ENCODE data around the gene LRWD1. TPM values are rescaled to one million over a fixed set of nuclear protein-coding genes. Genes with fewer than 3 reads are reported as not detected.
"Not testable (repeated sequence)": the region's sequence is repeated elsewhere in the genome, so short reads cannot be mapped to it uniquely, and the experiment has no call there.

The LRWD1 gene
- total RNA-seq, 2 experiments from 2014 or later: 9.4 to 11.0 TPM

- H3K27me3 Mint-ChIP-seq (ENCODE audit: low read depth): no peaks in the 10 kb centered on the region
- peaks cover 6% of the 10 kb centered on the region for H3K36me3 Mint-ChIP-seq (ENCODE audit: low read depth)
- DNase-seq: no peak
- H3K4me3 Mint-ChIP-seq: no peak overlapping the region
- CTCF ChIA-PET: no interaction called here
- no peak overlapping the region for H3K27ac Mint-ChIP-seq
- intact Hi-C loops (cut with micrococcal nuclease): no loop called here
- H3K4me1 Mint-ChIP-seq (ENCODE audit: low read depth): peaks cover 1% of the 10 kb centered on the region
- H3K9me3 Mint-ChIP-seq: no peaks in the 10 kb centered on the region
Observed at GRCh38 chr7:102446387-102447156, 18.2 kb upstream of the LRWD1 start.

- Mint-ChIP-seq H3K36me3 (ENCODE audit: low read depth) (peaks cover 5% of the 10 kb centered on the region), H3K4me3 (no peak overlapping the region), H3K4me1 (ENCODE audit: low read depth) (no peaks in the 10 kb centered on the region), H3K9me3 (no peaks in the 10 kb centered on the region), H3K27ac (no peak overlapping the region), H3K27me3 (ENCODE audit: low read depth) (no peaks in the 10 kb centered on the region)
- no peak for DNase-seq
- intact Hi-C loops (cut with micrococcal nuclease): no loop called here
- CTCF ChIA-PET: interaction anchor here (1.8 kb wide), 1 partner anchor 35 kb away, joined by 9 read pairs; no protein-coding TSS in a partner anchor
Observed at GRCh38 chr7:102447311-102447710, 17.5 kb upstream of the LRWD1 start.

- intact Hi-C loops (cut with micrococcal nuclease): no loop called here
- no peak overlapping the region for H3K27ac Mint-ChIP-seq
- peaks cover 5% of the 10 kb centered on the region for H3K36me3 Mint-ChIP-seq (ENCODE audit: low read depth)
- CTCF ChIA-PET: interaction anchor here (0.8 to 2.6 kb wide), 5 partner anchors 14 to 52 kb away, joined by 3 to 16 read pairs (median 4); no protein-coding TSS in a partner anchor
- no peak for DNase-seq
- H3K4me1 Mint-ChIP-seq (ENCODE audit: low read depth): no peaks in the 10 kb centered on the region
- H3K9me3 Mint-ChIP-seq: no peaks in the 10 kb centered on the region
- no peaks in the 10 kb centered on the region for H3K27me3 Mint-ChIP-seq (ENCODE audit: low read depth)
- H3K4me3 Mint-ChIP-seq: no peak overlapping the region
Observed at GRCh38 chr7:102449136-102449535, 15.6 kb upstream of the LRWD1 start.

GRCh38 chr7:102450242-102450641 lies 14.5 kb upstream of the LRWD1 start:
- Mint-ChIP-seq H3K9me3 (no peaks in the 10 kb centered on the region), H3K27me3 (ENCODE audit: low read depth) (no peaks in the 10 kb centered on the region), H3K4me1 (ENCODE audit: low read depth) (no peaks in the 10 kb centered on the region), H3K27ac (no peak overlapping the region), H3K36me3 (ENCODE audit: low read depth) (peaks cover 2% of the 10 kb centered on the region), H3K4me3 (no peak overlapping the region)
- CTCF ChIA-PET: interaction anchor here (0.6 to 2.6 kb wide), 7 partner anchors 24 to 59 kb away, joined by 3 to 16 read pairs (median 4); no protein-coding TSS in a partner anchor
- intact Hi-C loops (cut with micrococcal nuclease): loop anchor here (1.0 kb wide), 3 partner anchors 38 to 171 kb away; no protein-coding TSS in a partner anchor
- peak; percentile 63 for DNase-seq

GRCh38 chr7:102451371-102452054 lies 13.3 kb upstream of the LRWD1 start:
- Mint-ChIP-seq H3K9me3 (no peaks in the 10 kb centered on the region), H3K4me3 (no peak overlapping the region), H3K4me1 (ENCODE audit: low read depth) (no peaks in the 10 kb centered on the region), H3K27ac (no peak overlapping the region), H3K27me3 (ENCODE audit: low read depth) (no peaks in the 10 kb centered on the region), H3K36me3 (ENCODE audit: low read depth) (peaks cover 2% of the 10 kb centered on the region)
- CTCF ChIA-PET: interaction anchor here (0.6 to 1.8 kb wide), 4 partner anchors 36 to 53 kb away, joined by 5 to 12 read pairs (median 6); no protein-coding TSS in a partner anchor
- DNase-seq: no peak
- intact Hi-C loops (cut with micrococcal nuclease): no loop called here

GRCh38 chr7:102452451-102452850 lies 12.3 kb upstream of the LRWD1 start:
- Mint-ChIP-seq H3K36me3 (ENCODE audit: low read depth) (peaks cover 2% of the 10 kb centered on the region), H3K27me3 (ENCODE audit: low read depth) (no peaks in the 10 kb centered on the region), H3K9me3 (no peaks in the 10 kb centered on the region), H3K27ac (no peak overlapping the region), H3K4me3 (no peak overlapping the region), H3K4me1 (ENCODE audit: low read depth) (no peaks in the 10 kb centered on the region)
- intact Hi-C loops (cut with micrococcal nuclease): no loop called here
- CTCF ChIA-PET: interaction anchor here (0.6 to 1.3 kb wide), 3 partner anchors 15 to 125 kb away, joined by 4 to 6 read pairs (median 4); no protein-coding TSS in a partner anchor
- DNase-seq: no peak

- DNase-seq: no peak
- intact Hi-C loops (cut with micrococcal nuclease): no loop called here
- H3K36me3 Mint-ChIP-seq (ENCODE audit: low read depth): peaks cover 2% of the 10 kb centered on the region
- CTCF ChIA-PET: interaction anchor here (1.1 kb wide), 1 partner anchor 14 kb away, joined by 4 read pairs; no protein-coding TSS in a partner anchor
- no peak overlapping the region for H3K4me3 Mint-ChIP-seq
- H3K4me1 Mint-ChIP-seq (ENCODE audit: low read depth): no peaks in the 10 kb centered on the region
- no peak overlapping the region for H3K27ac Mint-ChIP-seq
- no peaks in the 10 kb centered on the region for H3K9me3 Mint-ChIP-seq
- H3K27me3 Mint-ChIP-seq (ENCODE audit: low read depth): no peaks in the 10 kb centered on the region
Observed at GRCh38 chr7:102453319-102453718, 11.5 kb upstream of the LRWD1 start.

GRCh38 chr7:102454468-102454867 lies 10.3 kb upstream of the LRWD1 start:
- H3K4me3 Mint-ChIP-seq: no peak overlapping the region
- no peaks in the 10 kb centered on the region for H3K4me1 Mint-ChIP-seq (ENCODE audit: low read depth)
- no peaks in the 10 kb centered on the region for H3K27me3 Mint-ChIP-seq (ENCODE audit: low read depth)
- intact Hi-C loops (cut with micrococcal nuclease): no loop called here
- no peak for DNase-seq
- CTCF ChIA-PET: interaction anchor here (0.8 to 1.1 kb wide), 2 partner anchors 13 to 42 kb away, joined by 3 to 5 read pairs; no protein-coding TSS in a partner anchor
- H3K9me3 Mint-ChIP-seq: no peaks in the 10 kb centered on the region
- no peak overlapping the region for H3K27ac Mint-ChIP-seq
- no peaks in the 10 kb centered on the region for H3K36me3 Mint-ChIP-seq (ENCODE audit: low read depth)

- H3K36me3 Mint-ChIP-seq (ENCODE audit: low read depth); H3K4me1 Mint-ChIP-seq (ENCODE audit: low read depth); H3K27me3 Mint-ChIP-seq (ENCODE audit: low read depth); H3K4me3 Mint-ChIP-seq; intact Hi-C loops (cut with micrococcal nuclease); DNase-seq; H3K27ac Mint-ChIP-seq; H3K9me3 Mint-ChIP-seq: not testable (repeated sequence)
- CTCF ChIA-PET: interaction anchor here (0.8 kb wide), 1 partner anchor 42 kb away, joined by 3 read pairs; no protein-coding TSS in a partner anchor
Observed at GRCh38 chr7:102454932-102455331, 9.9 kb upstream of the LRWD1 start.

- Mint-ChIP-seq H3K4me3 (no peak overlapping the region), H3K4me1 (ENCODE audit: low read depth) (no peaks in the 10 kb centered on the region), H3K27me3 (ENCODE audit: low read depth) (no peaks in the 10 kb centered on the region), H3K9me3 (no peaks in the 10 kb centered on the region), H3K36me3 (ENCODE audit: low read depth) (no peaks in the 10 kb centered on the region), H3K27ac (no peak overlapping the region)
- CTCF ChIA-PET: no interaction called here
- intact Hi-C loops (cut with micrococcal nuclease): no loop called here
- DNase-seq: no peak
Observed at GRCh38 chr7:102455596-102455995, 9.2 kb upstream of the LRWD1 start.

GRCh38 chr7:102456327-102456726 lies 8.5 kb upstream of the LRWD1 start:
- H3K27me3 Mint-ChIP-seq (ENCODE audit: low read depth): no peaks in the 10 kb centered on the region
- H3K4me3 Mint-ChIP-seq: no peak overlapping the region
- no peak for DNase-seq
- H3K36me3 Mint-ChIP-seq (ENCODE audit: low read depth): no peaks in the 10 kb centered on the region
- no peak overlapping the region for H3K27ac Mint-ChIP-seq
- H3K4me1 Mint-ChIP-seq (ENCODE audit: low read depth): no peaks in the 10 kb centered on the region
- CTCF ChIA-PET: no interaction called here
- no peaks in the 10 kb centered on the region for H3K9me3 Mint-ChIP-seq
- intact Hi-C loops (cut with micrococcal nuclease): no loop called here

GRCh38 chr7:102457352-102457924 lies 7.3 kb upstream of the LRWD1 start:
- no peaks in the 10 kb centered on the region for H3K9me3 Mint-ChIP-seq
- CTCF ChIA-PET: interaction anchor here (0.8 kb wide), 1 partner anchor 22 kb away, joined by 3 read pairs; no protein-coding TSS in a partner anchor
- intact Hi-C loops (cut with micrococcal nuclease): no loop called here
- H3K4me3 Mint-ChIP-seq: no peak overlapping the region
- H3K4me1 Mint-ChIP-seq (ENCODE audit: low read depth): peaks cover under 1% of the 10 kb centered on the region
- H3K27ac Mint-ChIP-seq: no peak overlapping the region
- DNase-seq: no peak
- peaks cover under 1% of the 10 kb centered on the region for H3K36me3 Mint-ChIP-seq (ENCODE audit: low read depth)
- no peaks in the 10 kb centered on the region for H3K27me3 Mint-ChIP-seq (ENCODE audit: low read depth)

Data from activated naive CD4-positive, alpha-beta T cell treated with anti-CD3 and anti-CD28 coated beads for 36 hours (primary cell).